Measurements from ENCODE around the gene SAMD1.

Gene SAMD1

GRCh38 chr19:14114439-14114838 is 23.9 kb upstream of the SAMD1 start:
- no peak for TF ChIP-seq CTCF (conservative IDR thresholded peaks at IDR 0.05; ENCODE audit: low read depth)
- ChIA-PET POLR2A (ENCODE audit: low non-redundant PET) (no interaction called here), CTCF (interaction anchor here (0.7 to 1.2 kb wide), 2 partner anchors 8 to 15 kb away, joined by 3 read pairs; no protein-coding TSS in a partner anchor)
- DNase-seq (ENCODE audit: low spot score) = no peak
- peak overlapping the region; percentile 56 for H3K27ac ChIP-seq

- DNase-seq (ENCODE audit: low spot score) = no peak
- POLR2A ChIA-PET (ENCODE audit: low non-redundant PET) = interaction anchor here (0.6 kb wide), 1 partner anchor 46 kb away, joined by 3 read pairs; no protein-coding TSS in a partner anchor
- H3K27ac ChIP-seq = peak overlapping the region; percentile 56
- no peak; the same call in 1 of the 2 replicates for TF ChIP-seq CTCF (conservative IDR thresholded peaks at IDR 0.05; ENCODE audit: low read depth)
- CTCF ChIA-PET = interaction anchor here (0.5 to 1.2 kb wide), 4 partner anchors 8 to 71 kb away, joined by 3 read pairs; no protein-coding TSS in a partner anchor
These were observed 23.3 kb upstream of the SAMD1 start for GRCh38 chr19:14113762-14114414.

- no peak for DNase-seq (ENCODE audit: low spot score)
- no peak for TF ChIP-seq CTCF (conservative IDR thresholded peaks at IDR 0.05; ENCODE audit: low read depth)
- CTCF ChIA-PET = no interaction called here
- H3K27ac ChIP-seq = peak overlapping the region; percentile 56
- POLR2A ChIA-PET (ENCODE audit: low non-redundant PET) = no interaction called here
These were observed 22.3 kb upstream of the SAMD1 start for GRCh38 chr19:14112809-14113385.

GRCh38 chr19:14112051-14112808 is 21.7 kb upstream of the SAMD1 start:
- TF ChIP-seq CTCF (conservative IDR thresholded peaks at IDR 0.05; ENCODE audit: low read depth) = no peak
- ChIA-PET POLR2A (ENCODE audit: low non-redundant PET) (interaction anchor here (0.7 kb wide), 1 partner anchor 439 kb away, joined by 3 read pairs; no protein-coding TSS in a partner anchor), CTCF (no interaction called here)
- peak overlapping the region; percentile 56 for H3K27ac ChIP-seq
- DNase-seq (ENCODE audit: low spot score) = no peak

GRCh38 chr19:14111486-14111885 is 20.9 kb upstream of the SAMD1 start:
- TF ChIP-seq CTCF (conservative IDR thresholded peaks at IDR 0.05; ENCODE audit: low read depth) = no peak
- H3K27ac ChIP-seq = peak overlapping the region; percentile 56
- DNase-seq (ENCODE audit: low spot score) = no peak
- ChIA-PET CTCF (no interaction called here), POLR2A (ENCODE audit: low non-redundant PET) (interaction anchor here (0.7 kb wide), 1 partner anchor 439 kb away, joined by 3 read pairs; no protein-coding TSS in a partner anchor)

- CTCF ChIA-PET = no interaction called here
- POLR2A ChIA-PET (ENCODE audit: low non-redundant PET) = no interaction called here
- no peak for DNase-seq (ENCODE audit: low spot score)
- H3K27ac ChIP-seq = peak overlapping the region; percentile 17; the same call in 1 of the 2 replicates
- TF ChIP-seq CTCF (conservative IDR thresholded peaks at IDR 0.05; ENCODE audit: low read depth) = no peak
These were observed 20.1 kb upstream of the SAMD1 start for GRCh38 chr19:14110650-14111049.

All from RWPE1 (cell line).